Heart left ventricle (tissue), 16 donors: ENCODE measurements around the gene AIG1. TPM values are rescaled to one million over a fixed set of nuclear protein-coding genes. Genes with fewer than 3 reads are reported as not detected.

Source experiments
- ATAC-seq, 4 donors: fragments of 200-7000 bp; cut with Tn5 transposase; one replicate each; pipeline ENCODE4 v1.9.1; 2020 to 2022; ENCODE audit warnings: moderate library complexity in 4 of 4, mild to moderate bottlenecking in 3 of 4, moderate number of reproducible peaks in 1 of 4
- DNase-seq, 5 donors: peaks; one replicate each; pipeline ENCODE4 v3.0.0-alpha.2; 2020
- H3K27ac ChIP-seq, 12 donors: fragments of 200-600 bp; sonication (generic) in 4 of 12; one replicate each; pipeline versions ENCODE4 v1.5.0 to v1.8.0; 2016 to 2022; ENCODE audit warnings: mild to moderate bottlenecking in 2 of 12
- H3K27me3 ChIP-seq, 9 donors: fragments of 200-600 bp; sonication (generic) in 2 of 9; one replicate each; pipeline versions ENCODE4 v1.5.1 to v1.8.0; 2016 to 2022; ENCODE audit warnings: mild to moderate bottlenecking in 3 of 9
- H3K36me3 ChIP-seq, 9 donors: fragments of 200-600 bp; sonication (generic) in 2 of 9; one replicate each; pipeline versions ENCODE4 v1.5.0 to v1.8.0; 2018 to 2022; ENCODE audit warnings: mild to moderate bottlenecking in 2 of 9
- H3K4me1 ChIP-seq, 12 donors: fragments of 200-600 bp; sonication (generic) in 4 of 12; one replicate each; pipeline versions ENCODE4 v1.5.0 to v1.8.0; 2016 to 2022; ENCODE audit warnings: mild to moderate bottlenecking in 3 of 12
- H3K4me3 ChIP-seq, 12 donors: fragments of 200-600 bp; sonication (generic) in 4 of 12; one replicate each; pipeline versions ENCODE4 v1.5.0 to v1.8.0; 2017 to 2022; ENCODE audit warnings: mild to moderate bottlenecking in 9 of 12, moderate library complexity in 4 of 12
- H3K9me3 ChIP-seq, 12 donors: fragments of 200-600 bp; sonication (generic) in 4 of 12; one replicate each; pipeline versions ENCODE4 v1.5.0 to v1.8.0; 2016 to 2022; ENCODE audit warnings: mild to moderate bottlenecking in 1 of 12
- CTCF ChIP-seq, 12 donors: fragments of 200-600 bp; sonication (generic) in 4 of 12; IDR thresholded peaks; one replicate each; pipeline versions ENCODE4 v1.5.0 to v1.8.0; 2018 to 2022; ENCODE audit warnings: antibody characterized with exemption in 12 of 12, mild to moderate bottlenecking in 5 of 12
- POLR2A ChIP-seq, 2 donors: fragments of 450-650 bp; IDR thresholded peaks; one replicate each; pipeline ENCODE4 v1.6.1; 2017; ENCODE audit warnings: antibody characterized with exemption in 2 of 2, mild to moderate bottlenecking in 2 of 2, moderate library complexity in 2 of 2
- WGBS, 4 donors: extraction: QIAGEN DNeasy Blood & Tissue Kit in 2 of 4; methylation state at CpG; one replicate each; pipeline versions ENCODE4 v1.1.5 to v1.1.7; 2013 to 2018; 5-methylcytosine and 5-hydroxymethylcytosine counted together
- intact Hi-C, 10 donors: fragments of 100-400 bp; cut with DNase I; formaldehyde crosslinking; loops; one replicate each; pipeline versions ENCODE4 v1.11.1 to v1.14.2; 2022
- polyA plus RNA-seq, 2 donors: library from polyadenylated mRNA; stranded (reverse); fragments of 200-250 nt; gene quantifications; one replicate each; pipeline ENCODE4 v1.2.3, GENCODE V29; 2013
- total RNA-seq, 9 donors: library from RNA; depleted of rRNA in 2 of 9; stranded (reverse); fragments of >200 nt in 2 of 9; fragmentation: NEBNext Ultra II Directional in 3 of 9; extraction: Animal tissue kit (Norgen Biotek cat#: 25700) in 3 of 9; gene quantifications; one replicate each; pipeline versions ENCODE4 v1.1.0 to v1.2.4, GENCODE V29; 2016 to 2023
- donor health status: ischemic (EF 13 %, LVEDD 7.1; RV severe dilation, severe dysfunction).
- donor health status: healthy with polysubstance abuse.
- donor health status: DM: no; HTN: yes; CAD: no.
- donor health status: DM: no; HTN: no; CAD: no.
- donor health status: ischemic (EF 25% LVEDD 6.9; RV normal size, moderate dysfunction).
- donor health status: ischemic (EF 25% LVEDD 5.7; RV mildly dilated, moderate dysfunction).
- donor health status: healthy.
- donor health status: DM: yes; HTN: yes; CAD: no.
- donor health status: ischemic (EF 35%, LVEDD 5.7; RV mildly dilated, moderate dysfunction).
- donor health status: nonischemic (EF 11% LVEDD 7.7; RV severe dilation, severe dysfunction).
- donor health status: DM: yes; HTN: yes; CAD: no.
- donor health status: PGD.
- donor health status: ischemic (EF 29% LVEDD 5.4; RV normal size, mild dysfunction).
- donor health status: nonischemic (EF 23%, LVEDD 6.1; RV moderate dilation, normal function).

Gene AIG1
- total and polyA plus RNA-seq, 11 donors: 18.1 to 101 (median 64.0) TPM

DNA sequence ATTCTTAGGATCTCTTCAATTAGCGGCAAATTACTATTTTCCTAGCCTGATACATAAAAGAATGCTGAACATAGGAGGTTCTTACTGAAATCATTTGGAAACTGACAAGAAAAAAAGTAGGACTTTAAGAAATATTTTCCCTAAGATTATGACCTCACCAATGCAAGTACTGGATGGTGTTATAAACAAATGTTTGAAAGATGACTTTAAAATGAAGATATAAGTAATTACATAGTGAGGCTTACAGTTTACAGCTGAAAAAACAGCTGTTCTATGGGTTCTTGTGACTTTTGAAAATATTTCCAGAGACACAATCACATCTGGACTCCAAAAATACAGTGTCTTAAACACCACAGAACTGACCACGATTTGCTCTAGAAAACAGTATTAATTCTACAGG is 324.9 kb downstream of the AIG1 start:
- intact Hi-C loops: no loop called here
- Histone ChIP-seq H3K4me1 (no peaks in the 10 kb centered on the region), H3K4me3 (no peak overlapping the region), H3K36me3 (no peaks in the 10 kb centered on the region), H3K27ac (no peak overlapping the region), H3K9me3 (peaks cover 0 to 7% (median 0%) of the 10 kb centered on the region in 12 donors), H3K27me3 (no peaks in the 10 kb centered on the region)
- DNase-seq (no peak), ATAC-seq (no peak)
- 80 to 91% (median 85%) methylated on average over 2 of the region's 2 CpGs for WGBS, 4 donors
- TF ChIP-seq CTCF (IDR thresholded peaks at IDR 0.05) (no peak), POLR2A (IDR thresholded peaks at IDR 0.05) (no peak)

DNA sequence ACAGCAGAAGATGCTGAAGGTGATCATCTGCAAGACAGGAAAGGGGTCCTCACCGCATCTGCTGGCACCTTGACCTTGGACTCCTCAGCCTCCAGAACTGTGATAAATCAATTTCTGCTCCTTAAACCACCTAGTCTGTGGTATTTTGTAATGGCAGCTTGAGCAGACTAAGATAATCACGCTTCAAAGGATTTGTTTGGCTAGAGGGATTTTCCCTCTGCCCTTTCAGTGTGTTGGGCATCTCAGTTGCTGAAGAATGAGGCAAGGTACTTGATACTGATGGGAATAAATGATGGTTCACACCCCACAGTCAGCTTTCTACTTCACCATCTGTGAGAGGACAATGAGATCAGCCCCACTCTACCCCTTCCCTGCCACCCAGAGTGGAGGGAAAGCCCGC is 329.6 kb downstream of the AIG1 start:
- Histone ChIP-seq H3K4me3 (no peak overlapping the region), H3K4me1 (no peaks in the 10 kb centered on the region), H3K36me3 (no peaks in the 10 kb centered on the region), H3K27ac (no peak overlapping the region), H3K9me3 (no peaks in the 10 kb centered on the region), H3K27me3 (no peaks in the 10 kb centered on the region)
- 88 to 94% (median 91%) methylated on average over 3 of the region's 3 CpGs for WGBS, 4 donors
- ATAC-seq: no peak
- intact Hi-C loops: no loop called here
- no peak for TF ChIP-seq CTCF (IDR thresholded peaks at IDR 0.05)
- no peak for TF ChIP-seq POLR2A (IDR thresholded peaks at IDR 0.05)
- no peak for DNase-seq

Other genes with a start within 250 kb of the AIG1 start
- 10 to 100 TPM; 11.6 to 31.2 (median 20.6) TPM for gene HIVEP2, start 115.7 kb upstream of the AIG1 start, total RNA-seq
- gene HIVEP2, start 115.7 kb upstream of the AIG1 start, polyA plus RNA-seq: 1 to 10 TPM; 2.7 to 6.3 TPM